Measurements from ENCODE around the gene TEX54. TPM values are rescaled to one million over a fixed set of nuclear protein-coding genes. Genes with fewer than 3 reads are reported as not detected.

Gene TEX54
- total and polyA plus RNA-seq, 2 of the 13 experiments (the other 11 are each of a cell fraction or from before 2014, with no cell fraction given): not detected

GRCh38 chr11:62839050-62839945 lies 6.7 kb upstream of the TEX54 start, which contains the start of gene WDR74 (continued):
- TF ChIP-seq PRDM10 (CRISPR knock-in tag; IDR thresholded peaks at IDR 0.05; ENCODE audit: low read depth) (no peak), CSRNP1 (CRISPR knock-in tag; IDR thresholded peaks at IDR 0.05) (no peak; the same call in 1 of the 2 replicates), ZNF709 (CRISPR knock-in tag; IDR thresholded peaks at IDR 0.05) (peak; percentile 26; the same call in 1 of the 2 replicates), ZNF251 (CRISPR knock-in tag; IDR thresholded peaks at IDR 0.05) (peak; percentile 81; the same call in 1 of the 2 replicates), ZNF362 (CRISPR knock-in tag; IDR thresholded peaks at IDR 0.05; ENCODE audit: borderline replicate concordance) (peak; percentile 54), ZBTB7A (CRISPR knock-in tag; IDR thresholded peaks at IDR 0.05) (peak; percentile 56; the same call in 1 of the 2 replicates), THAP7 (CRISPR knock-in tag; IDR thresholded peaks at IDR 0.05) (peak; percentile 63; the same call in 1 of the 2 replicates), MYPOP (CRISPR knock-in tag; IDR thresholded peaks at IDR 0.05) (no peak), IKZF5 (CRISPR knock-in tag; IDR thresholded peaks at IDR 0.05) (peak; percentile 73), MIXL1 (CRISPR knock-in tag; IDR thresholded peaks at IDR 0.05) (peak; percentile 80; the same call in 1 of the 2 replicates), ZSCAN30 (CRISPR knock-in tag; IDR thresholded peaks at IDR 0.05) (no peak)
